ENCODE data around the gene ATP2C2.

Gene ATP2C2

GRCh38 chr16:84509032-84509950 lies 141.0 kb downstream of the ATP2C2 start:
- Histone ChIP-seq H3K27ac (no peak overlapping the region), H3K9me3 (ENCODE audit: low read depth, low read length) (no peaks in the 10 kb centered on the region), H3K9ac (ENCODE audit: insufficient read length) (no peak overlapping the region), H3K4me3 (no peak overlapping the region), H3K36me3 (ENCODE audit: insufficient read depth, low read length) (no peaks in the 10 kb centered on the region)
- no peak for DNase-seq (ENCODE audit: low read depth, low spot score)
- TF ChIP-seq EZH2 (IDR thresholded peaks at IDR 0.05): no peak

- DNase-seq (ENCODE audit: low read depth, low spot score): no peak
- no peak for TF ChIP-seq FOXP2 (optimal IDR thresholded peaks at IDR 0.05; ENCODE audit: control extremely low read depth, extremely low read length, insufficient read depth)
- H3K27ac ChIP-seq: no peak overlapping the region
- no peaks in the 10 kb centered on the region for H3K36me3 ChIP-seq (ENCODE audit: insufficient read depth, low read length)
- no peak overlapping the region for H3K4me3 ChIP-seq
- H3K9me3 ChIP-seq (ENCODE audit: low read depth, low read length): no peaks in the 10 kb centered on the region
- no peak overlapping the region for H3K9ac ChIP-seq (ENCODE audit: insufficient read length)
Observed at GRCh38 chr16:84511180-84511800, 143.0 kb downstream of the ATP2C2 start.

DNA sequence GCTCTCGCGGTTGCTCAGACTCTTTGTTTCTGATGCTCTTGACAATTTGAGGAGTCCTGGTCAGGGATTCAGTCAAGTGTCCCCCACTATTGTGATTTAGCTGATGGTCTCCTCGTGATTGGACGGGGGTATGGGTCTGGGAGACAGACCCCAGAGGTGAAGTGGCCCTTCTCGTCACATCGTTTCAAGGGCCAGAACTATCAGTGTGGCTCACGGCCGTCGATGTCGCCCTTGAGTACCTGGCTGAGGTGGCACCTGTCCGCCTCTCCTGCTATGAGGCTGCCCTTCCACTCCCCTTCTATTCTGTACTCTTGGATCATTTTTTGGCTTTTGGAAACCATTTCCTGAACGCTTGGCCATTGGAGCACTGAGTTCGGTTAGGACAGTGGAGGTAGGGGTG lies 143.5 kb downstream of the ATP2C2 start:
- no peaks in the 10 kb centered on the region for H3K36me3 ChIP-seq (ENCODE audit: insufficient read depth, low read length)
- TF ChIP-seq FOXP2 (optimal IDR thresholded peaks at IDR 0.05; ENCODE audit: control extremely low read depth, extremely low read length, insufficient read depth) (no peak), EZH2 (IDR thresholded peaks at IDR 0.05) (no peak), POLR2AphosphoS5 (IDR thresholded peaks at IDR 0.05; ENCODE audit: borderline replicate concordance, low read depth, low read length) (no peak)
- H3K9ac ChIP-seq (ENCODE audit: insufficient read length): no peak overlapping the region
- no peak overlapping the region for H3K4me3 ChIP-seq
- H3K27ac ChIP-seq: no peak overlapping the region
- DNase-seq (ENCODE audit: low read depth, low spot score): no peak
- no peaks in the 10 kb centered on the region for H3K9me3 ChIP-seq (ENCODE audit: low read depth, low read length)

DNA sequence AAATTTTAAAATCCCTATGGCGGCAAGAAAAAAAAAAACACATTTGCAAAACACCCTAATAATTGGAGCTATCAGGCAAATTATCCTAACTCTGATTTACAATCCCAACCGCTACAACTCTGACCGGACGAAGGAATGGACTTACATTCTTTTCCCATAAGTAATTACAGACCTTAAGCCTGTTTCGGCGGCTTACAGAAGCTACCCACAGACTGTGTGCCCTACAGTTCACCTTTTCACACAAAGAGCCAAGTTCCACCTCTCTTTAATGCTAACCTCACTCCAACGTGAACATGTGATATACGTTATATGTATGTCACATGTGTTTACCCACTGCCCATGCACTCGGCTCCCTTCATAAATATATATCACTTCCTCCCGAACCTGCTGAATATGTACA lies 144.8 kb downstream of the ATP2C2 start:
- no peaks in the 10 kb centered on the region for H3K36me3 ChIP-seq (ENCODE audit: insufficient read depth, low read length)
- no peak overlapping the region for H3K4me3 ChIP-seq
- H3K9ac ChIP-seq (ENCODE audit: insufficient read length): no peak overlapping the region
- TF ChIP-seq FOXP2 (optimal IDR thresholded peaks at IDR 0.05; ENCODE audit: control extremely low read depth, extremely low read length, insufficient read depth) (no peak), POLR2AphosphoS5 (IDR thresholded peaks at IDR 0.05; ENCODE audit: borderline replicate concordance, low read depth, low read length) (no peak), EZH2 (IDR thresholded peaks at IDR 0.05) (no peak)
- H3K27ac ChIP-seq: no peak overlapping the region
- no peak for DNase-seq (ENCODE audit: low read depth, low spot score)
- no peaks in the 10 kb centered on the region for H3K9me3 ChIP-seq (ENCODE audit: low read depth, low read length)

DNA sequence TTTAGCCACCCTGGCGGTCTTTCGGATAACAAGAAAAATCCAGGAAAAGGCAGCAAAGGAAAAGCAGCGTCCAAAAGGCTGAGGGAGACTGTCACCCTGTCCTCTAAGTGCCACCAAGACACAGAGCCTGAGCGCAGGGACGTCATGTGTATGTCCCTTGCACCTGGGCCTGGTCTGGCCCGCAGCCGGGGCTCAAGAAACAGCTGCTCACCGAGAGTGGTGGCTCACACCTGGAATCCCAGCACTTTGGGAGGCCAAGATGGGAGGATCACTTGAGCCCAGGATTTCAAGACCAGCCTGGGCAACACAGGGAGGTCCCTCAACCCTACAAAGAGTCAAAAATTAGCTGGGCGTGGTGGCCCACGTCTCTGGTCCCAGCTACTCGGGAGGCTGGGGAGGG lies 145.3 kb downstream of the ATP2C2 start:
- H3K4me3 ChIP-seq: no peak overlapping the region
- TF ChIP-seq POLR2AphosphoS5 (IDR thresholded peaks at IDR 0.05; ENCODE audit: borderline replicate concordance, low read depth, low read length) (no peak), EZH2 (IDR thresholded peaks at IDR 0.05) (no peak), FOXP2 (optimal IDR thresholded peaks at IDR 0.05; ENCODE audit: control extremely low read depth, extremely low read length, insufficient read depth) (no peak)
- H3K9ac ChIP-seq (ENCODE audit: insufficient read length): no peak overlapping the region
- H3K27ac ChIP-seq: no peak overlapping the region
- no peaks in the 10 kb centered on the region for H3K36me3 ChIP-seq (ENCODE audit: insufficient read depth, low read length)
- H3K9me3 ChIP-seq (ENCODE audit: low read depth, low read length): no peaks in the 10 kb centered on the region
- DNase-seq (ENCODE audit: low read depth, low spot score): no peak
